Keratinocyte (primary cell): Measurements from ENCODE around the gene PYGB. TPM values are rescaled to one million over a fixed set of nuclear protein-coding genes. Genes with fewer than 3 reads are reported as not detected.
"Not testable (repeated sequence)": the region's sequence is repeated elsewhere in the genome, so short reads cannot be mapped to it uniquely, and the experiment has no call there.

Experiments used
- DNase-seq: peaks from one replicate; pipeline ENCODE4 v3.0.0-alpha.2; 2011; ENCODE audit warnings: low read depth, missing footprints, low spot score
- FAIRE-seq: peaks from 2 replicates; lab custom pipeline; 2011; peaks lifted over from hg19 to GRCh38; lab: Jason Lieb, UNC
- H2AFZ ChIP-seq: 2 replicates; pipeline ENCODE4 v1.6.0; 2012; ENCODE audit warnings: low read length, control low read depth, inconsistent platforms; ENCODE audit not compliant: control insufficient read depth
- H3K27ac ChIP-seq: 2 replicates; pipeline ENCODE4 v1.5.1; 2011; ENCODE audit warnings: low read length; ENCODE audit not compliant: control insufficient read depth, insufficient read depth
- H3K27me3 ChIP-seq: 3 replicates; pipeline ENCODE4 v1.6.0; 2011; ENCODE audit warnings: low read length; ENCODE audit not compliant: control insufficient read depth, insufficient read depth; ENCODE audit errors: extremely low read depth
- H3K36me3 ChIP-seq, 2 experiments: 2 replicates in 1 of 2; 3 replicates in 1 of 2; pipeline ENCODE4 v1.5.1; 2011; ENCODE audit warnings: low read length in 2 of 2, mild to moderate bottlenecking in 1 of 2; ENCODE audit not compliant: control insufficient read depth in 2 of 2, insufficient read depth in 2 of 2; ENCODE audit errors: extremely low read depth in 1 of 2
- H3K4me1 ChIP-seq: 3 replicates; pipeline ENCODE4 v1.5.1; 2011; ENCODE audit warnings: low read length; ENCODE audit not compliant: control insufficient read depth, insufficient read depth; ENCODE audit errors: extremely low read depth
- H3K4me2 ChIP-seq: 3 replicates; pipeline ENCODE4 v1.6.0; 2011; ENCODE audit warnings: low read depth, low read length; ENCODE audit not compliant: control insufficient read depth, insufficient read depth; ENCODE audit errors: extremely low read depth
- H3K4me3 ChIP-seq, 3 experiments: fragments of 200-600 bp in 1 of 3; sonication (generic) in 1 of 3; 2 replicates in 2 of 3; 3 replicates in 1 of 3; pipeline ENCODE4 v1.5.1; 2011 to 2016; ENCODE audit warnings: low read length in 3 of 3, mild to moderate bottlenecking in 3 of 3, control low read depth in 2 of 3, inconsistent platforms in 1 of 3, low read depth in 1 of 3, mixed read lengths in 1 of 3, mixed run types in 1 of 3, moderate library complexity in 1 of 3; ENCODE audit not compliant: control insufficient read depth in 2 of 3, insufficient read depth in 2 of 3; ENCODE audit errors: extremely low read depth in 1 of 3
- H3K79me2 ChIP-seq: 2 replicates; pipeline ENCODE4 v1.6.0; 2012; ENCODE audit warnings: low read length; ENCODE audit not compliant: control insufficient read depth, insufficient read depth
- H3K9ac ChIP-seq: 3 replicates; pipeline ENCODE4 v1.6.0; 2011; ENCODE audit warnings: low read length; ENCODE audit not compliant: control insufficient read depth, insufficient read depth; ENCODE audit errors: extremely low read depth
- H3K9me1 ChIP-seq: 3 replicates; pipeline ENCODE4 v1.6.0; 2011; ENCODE audit warnings: low read length; ENCODE audit not compliant: control insufficient read depth, insufficient read depth; ENCODE audit errors: extremely low read depth
- H3K9me3 ChIP-seq: 2 replicates; pipeline ENCODE4 v1.5.1; 2012; ENCODE audit warnings: low read depth, low read length; ENCODE audit not compliant: control insufficient read depth
- H4K20me1 ChIP-seq: 3 replicates; pipeline ENCODE4 v1.6.0; 2011; ENCODE audit warnings: low read length; ENCODE audit not compliant: control insufficient read depth, insufficient read depth; ENCODE audit errors: extremely low read depth
- CTCF ChIP-seq, 3 experiments: IDR thresholded peaks in 1 of 3; conservative IDR thresholded peaks in 1 of 3; optimal IDR thresholded peaks in 1 of 3; 2 replicates in 2 of 3; 3 replicates in 1 of 3; pipeline versions ENCODE3 to v1.5.1; 2011; ENCODE audit warnings: low read length in 3 of 3, mild to moderate bottlenecking in 3 of 3, moderate library complexity in 2 of 3, control low read depth in 1 of 3, inconsistent platforms in 1 of 3; ENCODE audit not compliant: insufficient read depth in 2 of 3; ENCODE audit errors: extremely low read depth in 1 of 3
- EZH2 ChIP-seq: IDR thresholded peaks from one replicate; pipeline ENCODE4 v1.6.1; 2012; ENCODE audit warnings: inconsistent platforms, mild to moderate bottlenecking, low read length, moderate library complexity
- dilution Hi-C: fragments of 300-500 bp; cut with MboI; formaldehyde crosslinking; loops from one replicate; pipeline ENCODE4 v1.7.0; 2020; ENCODE audit warnings: low sequenced_read_pairs; ENCODE audit not compliant: extremely low pct_ligation_motif_present
- polyA plus RNA-seq, 5 experiments: library from polyadenylated mRNA; depleted of rRNA in 3 of 5; stranded (reverse) in 3 of 5; stranded (forward) in 1 of 5; unstranded in 1 of 5; fragments of >200 nt; gene quantifications; 1 replicate in 1 of 5; 2 replicates in 3 of 5; 3 replicates in 1 of 5; pipeline versions ENCODE4 v1.2.1 to v1.2.3, GENCODE V29; 2011 to 2012; ENCODE audit warnings: missing spikeins in 2 of 5, low read depth in 1 of 5, low replicate concordance in 1 of 5

PYGB gene
- polyA plus RNA-seq, 1 donor (not counting 4 experiments of a cell fraction or from before 2014, with no cell fraction given) = 78.3 TPM

GRCh38 chr20:25233016-25233772 is 14.7 kb upstream of the PYGB start:
- TF ChIP-seq CTCF (optimal IDR thresholded peaks at IDR 0.05 in 1 of 3, IDR thresholded peaks at IDR 0.05 in 1 of 3, conservative IDR thresholded peaks at IDR 0.05 in 1 of 3; ENCODE audit: extremely low read depth in 1 of 3, insufficient read depth in 2 of 3, low read length in 3 of 3) (no peak), EZH2 (no peak)
- DNase-seq = no peak

GRCh38 chr20:25234009-25234849 is 13.7 kb upstream of the PYGB start:
- FAIRE-seq, H3K79me2 ChIP-seq, H3K4me2 ChIP-seq, dilution Hi-C loops, H3K27me3 ChIP-seq, H3K36me3 ChIP-seq, H3K9me3 ChIP-seq, H3K9me1 ChIP-seq, H3K4me3 ChIP-seq, DNase-seq, H3K9ac ChIP-seq, H2AFZ ChIP-seq, H4K20me1 ChIP-seq: not testable (repeated sequence)
- peaks cover 59% of the 10 kb centered on the region for H3K4me1 ChIP-seq
- peak overlapping the region; percentile 55 for H3K27ac ChIP-seq

More at GRCh38 chr20:25233016-25233772, 14.7 kb upstream of the PYGB start:
- FAIRE-seq = peak; percentile 72
- Histone ChIP-seq H3K27me3 (no peaks in the 10 kb centered on the region), H2AFZ (peak overlapping the region; percentile 72), H3K27ac (peak overlapping the region; percentile 67), H3K4me1 (peaks cover 48% of the 10 kb centered on the region), H3K9ac (peak overlapping the region; percentile 29), H3K9me3 (no peaks in the 10 kb centered on the region), H3K4me2 (peak overlapping the region; percentile 31), H3K36me3 (no peaks in the 10 kb centered on the region), H3K79me2 (no peaks in the 10 kb centered on the region), H4K20me1 (no peaks in the 10 kb centered on the region), H3K9me1 (no peaks in the 10 kb centered on the region), H3K4me3 (no peak overlapping the region)
- dilution Hi-C loops = no loop called here
